Mucosa of descending colon (tissue), 3 donors: Measurements from ENCODE around the gene ZFP69. TPM values are rescaled to one million over a fixed set of nuclear protein-coding genes. Genes with fewer than 3 reads are reported as not detected.

ENCODE experiments used
- ATAC-seq: fragments of 200-7000 bp; cut with Tn5 transposase; one replicate; pipeline ENCODE4 v1.9.1; 2020; ENCODE audit warnings: mild to moderate bottlenecking, moderate library complexity
- DNase-seq, 3 donors: peaks; one replicate each; pipeline ENCODE4 v3.0.0-alpha.2; 2020
- H3K36me3 ChIP-seq: fragments of 200-600 bp; one replicate; pipeline ENCODE4 v1.8.0; 2021; ENCODE audit warnings: low read depth, mild to moderate bottlenecking
- H3K4me1 ChIP-seq: fragments of 200-600 bp; one replicate; pipeline ENCODE4 v1.8.0; 2021; ENCODE audit warnings: low read depth, mild to moderate bottlenecking
- H3K4me3 ChIP-seq: fragments of 200-600 bp; one replicate; pipeline ENCODE4 v1.8.0; 2021; ENCODE audit warnings: mild to moderate bottlenecking
- H3K9me3 ChIP-seq: fragments of 200-600 bp; one replicate; pipeline ENCODE4 v1.8.0; 2021; ENCODE audit warnings: mild to moderate bottlenecking
- intact Hi-C, 2 donors: fragments of 100-400 bp; cut with DNase I in 1 of 2; cut with micrococcal nuclease in 1 of 2; formaldehyde crosslinking; loops; one replicate each; pipeline versions ENCODE4 v1.11.0 to v1.11.1; 2022; cut with DNase I, micrococcal nuclease
- total RNA-seq, 3 donors: library from RNA; stranded (reverse); fragmentation: NEBNext Ultra II Directional in 2 of 3; extraction: Animal tissue kit (Norgen Biotek cat#: 25700) in 2 of 3; gene quantifications; one replicate each; pipeline versions ENCODE4 v1.2.1 to v1.2.4, GENCODE V29; 2021 to 2023
- TF ChIP-seq, protein P1 (sequence below): fragments of 200-600 bp; IDR thresholded peaks from one replicate; pipeline ENCODE4 v1.8.0; 2022; ENCODE audit warnings: antibody characterized with exemption, mild to moderate bottlenecking
- donor health status: DM: no; HTN: no; CAD: no; lungs with moderate emphysema.
- donor health status: DM: no; HTN: no; CAD: no.
- donor health status: DM: no; HTN: yes; CAD: no.

ZFP69 gene
- total RNA-seq, 3 donors from 2014 or later = 2.7 to 4.6 (median 2.8) TPM

DNA sequence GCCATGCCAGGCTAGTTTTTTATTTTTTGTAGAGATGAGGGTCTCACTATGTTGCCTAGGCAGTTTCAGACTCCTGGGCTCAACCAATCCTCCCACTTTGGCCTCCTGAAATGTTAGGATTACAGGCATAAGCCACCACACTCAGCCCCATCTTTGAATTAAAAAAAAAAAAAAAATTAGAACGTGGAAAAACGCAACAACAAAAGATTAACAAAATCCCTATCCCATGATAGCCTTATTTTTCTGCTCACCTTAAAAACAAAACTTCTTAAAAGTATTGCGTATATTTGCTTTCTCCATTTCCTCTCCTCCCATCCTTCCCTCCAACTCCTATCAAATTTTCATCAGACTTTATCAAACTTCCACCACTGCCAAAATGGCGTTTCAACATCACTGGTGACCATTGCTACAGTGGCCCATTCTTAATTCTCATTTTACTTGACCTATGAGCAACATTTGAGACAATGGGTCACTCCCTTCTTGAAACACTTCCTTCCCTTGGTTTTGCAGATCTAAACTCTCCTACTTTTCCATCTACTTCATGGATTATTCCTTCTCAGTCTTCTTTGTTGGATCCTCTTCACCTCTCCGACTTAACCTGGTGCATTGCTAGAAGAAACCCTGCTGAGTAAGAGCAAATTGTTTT is 53.8 kb downstream of the ZFP69 start:
- Histone ChIP-seq H3K9me3 (peaks cover 5% of the 10 kb centered on the region), H3K4me3 (peak overlapping the region; percentile 24), H3K4me1 (peaks cover 6% of the 10 kb centered on the region), H3K36me3 (no peaks in the 10 kb centered on the region)
- no peak for DNase-seq
- TF ChIP-seq, protein P1, sequence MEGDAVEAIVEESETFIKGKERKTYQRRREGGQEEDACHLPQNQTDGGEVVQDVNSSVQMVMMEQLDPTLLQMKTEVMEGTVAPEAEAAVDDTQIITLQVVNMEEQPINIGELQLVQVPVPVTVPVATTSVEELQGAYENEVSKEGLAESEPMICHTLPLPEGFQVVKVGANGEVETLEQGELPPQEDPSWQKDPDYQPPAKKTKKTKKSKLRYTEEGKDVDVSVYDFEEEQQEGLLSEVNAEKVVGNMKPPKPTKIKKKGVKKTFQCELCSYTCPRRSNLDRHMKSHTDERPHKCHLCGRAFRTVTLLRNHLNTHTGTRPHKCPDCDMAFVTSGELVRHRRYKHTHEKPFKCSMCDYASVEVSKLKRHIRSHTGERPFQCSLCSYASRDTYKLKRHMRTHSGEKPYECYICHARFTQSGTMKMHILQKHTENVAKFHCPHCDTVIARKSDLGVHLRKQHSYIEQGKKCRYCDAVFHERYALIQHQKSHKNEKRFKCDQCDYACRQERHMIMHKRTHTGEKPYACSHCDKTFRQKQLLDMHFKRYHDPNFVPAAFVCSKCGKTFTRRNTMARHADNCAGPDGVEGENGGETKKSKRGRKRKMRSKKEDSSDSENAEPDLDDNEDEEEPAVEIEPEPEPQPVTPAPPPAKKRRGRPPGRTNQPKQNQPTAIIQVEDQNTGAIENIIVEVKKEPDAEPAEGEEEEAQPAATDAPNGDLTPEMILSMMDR = no peak
- intact Hi-C loops = no loop called here
- ATAC-seq = no peak

- Histone ChIP-seq H3K4me3 (peak within 1 kb of the TSS; percentile 24), H3K4me1 (peaks cover 6% of the 10 kb centered on the region), H3K9me3 (no peaks in the 10 kb centered on the region), H3K36me3 (no peaks in the 10 kb centered on the region)
- intact Hi-C loops = no loop called here
- peak; percentile 87 to 92 (median 90) for DNase-seq
- TF ChIP-seq, protein P1 = no peak
- peak; percentile 99 for ATAC-seq
Measured at GRCh38 chr1:40531381-40532061, 54.4 kb downstream of the ZFP69 start, which contains the start of gene ZNF684. Gene ZNF684, plus strand, starts transcription at chr1:40531637. Its CDS starts 1,530 bp downstream, at chr1:40533167.

GRCh38 chr1:40532062-40532389 is 54.9 kb downstream of the ZFP69 start:
- no peak for ATAC-seq
- intact Hi-C loops = no loop called here
- Histone ChIP-seq H3K4me3 (peak overlapping the region; percentile 24), H3K9me3 (no peaks in the 10 kb centered on the region), H3K4me1 (peaks cover 6% of the 10 kb centered on the region), H3K36me3 (no peaks in the 10 kb centered on the region)
- no peak for DNase-seq
- TF ChIP-seq, protein P1 = no peak

DNA sequence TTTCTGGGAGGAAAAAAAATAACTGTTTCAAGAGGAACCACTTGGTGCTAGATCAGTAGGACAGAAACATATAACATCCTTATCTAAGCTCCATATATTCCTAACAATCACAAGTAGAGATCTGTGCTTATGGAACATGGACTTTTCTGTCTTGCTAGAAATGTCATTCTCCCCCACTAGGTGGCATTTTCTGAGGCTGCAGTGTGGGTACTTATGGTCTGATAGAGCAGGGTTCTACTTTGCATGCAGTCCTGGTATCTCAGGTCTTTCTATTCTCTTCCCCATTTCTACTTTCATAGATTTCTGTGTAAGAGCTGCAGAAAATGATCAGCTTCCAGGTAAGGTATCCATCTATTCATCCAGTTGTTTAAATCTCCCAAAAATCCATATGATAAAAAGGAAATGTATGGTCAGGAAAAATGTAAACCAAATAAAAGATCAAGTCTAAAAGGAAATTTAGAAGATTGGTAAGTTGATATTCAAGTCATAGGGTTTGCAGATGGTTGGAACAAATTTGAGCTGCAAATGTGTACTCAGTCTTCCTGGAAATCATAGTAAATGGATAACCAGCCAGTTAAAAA is 55.8 kb downstream of the ZFP69 start:
- no peak overlapping the region for H3K4me3 ChIP-seq
- intact Hi-C loops = no loop called here
- ATAC-seq = peak; percentile 60

DNA sequence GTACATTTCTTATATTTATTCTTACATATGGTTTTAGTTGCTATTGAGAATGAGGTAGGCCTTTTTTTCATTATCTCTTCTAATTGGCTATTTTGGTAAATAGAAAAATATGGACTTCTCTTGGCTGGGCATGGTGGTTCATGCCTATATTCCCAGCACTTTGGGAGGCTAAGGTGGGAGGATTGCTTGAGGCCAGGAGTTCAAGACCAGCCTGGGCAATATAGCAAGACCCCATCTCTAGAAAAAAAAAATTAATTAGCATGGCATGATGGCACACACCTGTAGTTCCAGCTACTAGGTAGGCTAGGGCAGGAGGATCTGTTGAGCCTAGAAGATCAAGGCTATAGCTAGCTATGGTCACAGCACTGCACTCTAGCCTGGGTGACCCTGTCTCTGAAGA is 57.5 kb downstream of the ZFP69 start:
- ATAC-seq = no peak
- intact Hi-C loops = no loop called here

More for the DNA sequence above, 55.8 kb downstream of the ZFP69 start:
- DNase-seq = peak in 1 of 3 donors; percentile 54
- no peaks in the 10 kb centered on the region for H3K9me3 ChIP-seq
- H3K36me3 ChIP-seq = no peaks in the 10 kb centered on the region
- H3K4me1 ChIP-seq = peaks cover 6% of the 10 kb centered on the region
- TF ChIP-seq, protein P1 = peak; percentile 2

More for the DNA sequence above, 57.5 kb downstream of the ZFP69 start:
- no peak for DNase-seq
- H3K4me3 ChIP-seq = no peak overlapping the region
- H3K4me1 ChIP-seq = peaks cover 6% of the 10 kb centered on the region
- no peaks in the 10 kb centered on the region for H3K9me3 ChIP-seq
- TF ChIP-seq, protein P1 = no peak
- no peaks in the 10 kb centered on the region for H3K36me3 ChIP-seq
